ENCODE data around the gene EXOC6.

Gene EXOC6

DNA sequence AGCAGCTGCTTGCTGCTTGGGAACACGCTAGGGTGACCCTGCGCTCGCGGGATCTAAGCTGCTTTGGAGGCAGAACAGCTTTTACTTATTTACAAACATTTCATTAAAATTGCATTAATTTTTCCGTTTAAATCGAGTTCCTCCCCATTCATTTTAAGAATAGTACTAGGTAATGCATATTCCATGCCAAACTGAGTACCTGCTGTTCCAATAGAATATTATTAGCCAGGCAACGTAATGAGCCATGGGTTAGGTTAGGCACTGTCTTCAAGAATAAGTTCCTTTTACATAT, 860 bp downstream of the EXOC6 start:
- CTCF ChIA-PET = interaction anchor here (1.1 to 3.5 kb wide), 4 partner anchors 12 to 186 kb away, joined by 3 to 31 read pairs (median 4); no protein-coding TSS in a partner anchor
- no peak for DNase-seq (ENCODE audit: low read depth, low spot score)
- peak overlapping the region; percentile 70 for H3K4me3 ChIP-seq (ENCODE audit: low read depth, low read length)
- POLR2A ChIA-PET = no interaction called here
- TF ChIP-seq, protein P1, sequence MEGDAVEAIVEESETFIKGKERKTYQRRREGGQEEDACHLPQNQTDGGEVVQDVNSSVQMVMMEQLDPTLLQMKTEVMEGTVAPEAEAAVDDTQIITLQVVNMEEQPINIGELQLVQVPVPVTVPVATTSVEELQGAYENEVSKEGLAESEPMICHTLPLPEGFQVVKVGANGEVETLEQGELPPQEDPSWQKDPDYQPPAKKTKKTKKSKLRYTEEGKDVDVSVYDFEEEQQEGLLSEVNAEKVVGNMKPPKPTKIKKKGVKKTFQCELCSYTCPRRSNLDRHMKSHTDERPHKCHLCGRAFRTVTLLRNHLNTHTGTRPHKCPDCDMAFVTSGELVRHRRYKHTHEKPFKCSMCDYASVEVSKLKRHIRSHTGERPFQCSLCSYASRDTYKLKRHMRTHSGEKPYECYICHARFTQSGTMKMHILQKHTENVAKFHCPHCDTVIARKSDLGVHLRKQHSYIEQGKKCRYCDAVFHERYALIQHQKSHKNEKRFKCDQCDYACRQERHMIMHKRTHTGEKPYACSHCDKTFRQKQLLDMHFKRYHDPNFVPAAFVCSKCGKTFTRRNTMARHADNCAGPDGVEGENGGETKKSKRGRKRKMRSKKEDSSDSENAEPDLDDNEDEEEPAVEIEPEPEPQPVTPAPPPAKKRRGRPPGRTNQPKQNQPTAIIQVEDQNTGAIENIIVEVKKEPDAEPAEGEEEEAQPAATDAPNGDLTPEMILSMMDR (IDR thresholded peaks at IDR 0.05; ENCODE audit: insufficient read depth, low read length, missing control alignments) = no peak

DNA sequence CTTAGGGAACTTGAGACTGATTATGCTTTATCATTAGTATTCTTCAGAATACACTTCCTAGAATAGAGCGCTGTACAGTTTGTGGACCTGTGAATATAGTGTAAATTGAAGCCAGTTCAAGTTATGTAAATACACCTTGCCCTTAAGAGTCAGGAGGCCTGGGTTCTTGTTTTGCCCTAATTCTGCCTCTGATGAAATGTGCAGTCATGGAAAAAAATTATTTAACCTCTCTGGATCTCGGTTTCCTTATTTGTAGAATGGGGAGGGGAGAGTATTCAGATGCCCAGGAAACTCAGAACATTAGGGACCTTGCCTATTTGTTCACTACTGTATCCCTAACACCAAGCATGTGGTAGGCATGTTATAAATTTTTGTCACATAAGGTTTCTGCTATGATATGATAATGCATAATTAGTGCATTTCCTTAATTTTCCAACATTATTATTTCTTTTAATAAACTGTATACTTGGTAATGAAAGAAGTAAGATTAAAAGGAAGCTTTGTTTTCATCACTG, 1.3 kb downstream of the EXOC6 start:
- TF ChIP-seq, protein P1 (IDR thresholded peaks at IDR 0.05; ENCODE audit: insufficient read depth, low read length, missing control alignments) = no peak
- ChIA-PET CTCF (interaction anchor here (1.3 to 3.5 kb wide), 4 partner anchors 13 to 29 kb away, joined by 3 to 31 read pairs (median 4); no protein-coding TSS in a partner anchor), POLR2A (no interaction called here)
- no peak overlapping the region for H3K4me3 ChIP-seq (ENCODE audit: low read depth, low read length)
- no peak for DNase-seq (ENCODE audit: low read depth, low spot score)

DNA sequence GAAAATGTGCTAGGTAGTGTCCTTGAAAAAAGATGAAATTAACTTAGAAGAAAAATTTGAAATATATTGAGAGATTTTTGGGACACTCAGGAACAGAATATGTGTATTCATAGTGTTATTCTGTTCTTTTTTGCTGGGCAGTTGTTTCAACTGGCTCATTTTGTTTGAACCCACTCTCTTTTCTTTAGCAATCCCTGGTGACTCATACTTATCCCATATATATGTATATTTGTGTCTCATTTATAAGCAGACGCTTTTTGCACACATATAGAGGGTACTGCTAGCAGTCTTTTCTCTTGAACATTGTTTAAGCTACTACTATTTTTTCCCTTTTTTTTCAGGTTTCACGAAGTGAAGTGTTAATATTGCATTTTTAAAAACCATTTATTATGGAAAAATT, 1.9 kb downstream of the EXOC6 start:
- POLR2A ChIA-PET = no interaction called here
- DNase-seq (ENCODE audit: low read depth, low spot score) = no peak
- H3K4me3 ChIP-seq (ENCODE audit: low read depth, low read length) = no peak overlapping the region
- CTCF ChIA-PET = interaction anchor here (1.0 to 2.1 kb wide), 5 partner anchors 8 to 29 kb away, joined by 3 to 15 read pairs (median 3); no protein-coding TSS in a partner anchor
- TF ChIP-seq, protein P1 (IDR thresholded peaks at IDR 0.05; ENCODE audit: insufficient read depth, low read length, missing control alignments) = no peak

DNA sequence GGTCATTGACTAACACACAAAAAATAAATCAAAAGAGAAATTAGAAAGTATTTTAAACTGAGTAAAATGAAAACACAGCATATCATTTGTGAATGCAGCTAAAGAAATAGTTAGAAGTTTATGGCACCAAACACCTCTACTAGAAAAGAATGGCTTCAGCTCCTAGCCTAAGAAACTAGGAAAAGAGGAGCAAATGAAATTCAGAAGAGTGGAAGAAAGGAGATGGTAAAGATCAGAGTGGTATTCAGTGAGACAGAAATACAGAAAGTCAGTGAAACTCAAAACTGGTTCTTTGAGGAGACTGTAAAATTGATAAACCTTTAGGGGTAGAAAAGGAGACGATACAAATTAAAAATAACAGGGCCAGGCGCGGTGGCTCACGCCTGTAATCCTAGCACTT, 2.7 kb downstream of the EXOC6 start:
- H3K4me3 ChIP-seq (ENCODE audit: low read depth, low read length) = no peak overlapping the region
- TF ChIP-seq, protein P1 (IDR thresholded peaks at IDR 0.05; ENCODE audit: insufficient read depth, low read length, missing control alignments) = no peak
- ChIA-PET POLR2A (no interaction called here), CTCF (interaction anchor here (1.0 to 2.1 kb wide), 3 partner anchors 9 to 17 kb away, joined by 3 to 15 read pairs (median 5); no protein-coding TSS in a partner anchor)
- DNase-seq (ENCODE audit: low read depth, low spot score) = no peak

DNA sequence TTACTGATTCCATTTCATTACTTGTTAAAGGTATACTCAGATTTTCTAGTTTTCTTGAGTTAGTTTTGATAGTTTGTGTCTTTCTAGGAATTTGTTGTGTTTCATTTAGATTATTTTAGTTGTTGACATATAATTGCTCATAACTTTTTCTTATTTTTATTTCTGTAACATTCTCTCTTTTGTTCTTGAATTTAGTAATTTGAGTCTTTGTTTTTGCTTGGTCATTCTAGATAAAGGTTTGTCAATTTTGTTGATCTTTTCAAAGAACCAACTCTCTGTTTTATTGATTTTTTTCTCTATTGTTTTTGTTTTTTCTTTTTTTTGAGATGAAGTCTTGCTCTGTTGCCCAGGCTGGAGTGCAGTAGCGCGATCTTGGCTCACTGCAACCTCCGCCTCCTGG, 7.2 kb downstream of the EXOC6 start:
- ChIA-PET CTCF (interaction anchor here (1.4 kb wide), 1 partner anchor 12 kb away, joined by 5 read pairs; no protein-coding TSS in a partner anchor), POLR2A (no interaction called here)
- no peak for DNase-seq (ENCODE audit: low read depth, low spot score)

DNA sequence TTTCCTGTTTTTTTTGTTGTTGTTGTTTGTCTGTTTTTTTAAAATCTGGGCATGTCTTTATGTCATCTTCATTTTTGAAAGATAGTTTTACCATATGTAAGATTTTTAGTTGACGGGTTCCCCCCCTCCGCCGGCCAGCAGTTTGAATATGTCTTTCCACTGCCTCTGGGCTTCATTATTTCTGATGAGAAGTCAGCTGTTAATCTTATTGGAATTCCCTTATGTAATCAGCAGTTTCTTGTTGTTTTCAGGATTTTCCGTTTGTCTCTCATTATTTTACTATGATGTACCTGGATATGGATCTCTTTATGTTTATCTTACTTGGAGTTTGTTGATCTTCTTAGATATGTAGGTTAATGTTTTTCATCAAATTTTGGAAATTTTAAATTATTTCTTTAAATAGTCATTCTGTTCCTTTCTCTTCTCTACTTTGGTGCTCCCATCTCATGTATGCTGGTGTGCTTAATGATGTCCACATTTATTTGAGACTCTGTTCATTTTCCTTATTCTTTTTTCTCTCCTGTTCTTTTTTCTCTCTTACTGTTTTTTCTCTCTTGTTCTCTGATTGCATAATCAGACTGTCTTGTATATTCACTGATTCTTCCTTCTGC, 9.7 kb downstream of the EXOC6 start:
- DNase-seq (ENCODE audit: low read depth, low spot score) = no peak
- H3K4me3 ChIP-seq (ENCODE audit: low read depth, low read length) = no peak overlapping the region
- ChIA-PET POLR2A (no interaction called here), CTCF (no interaction called here)
- TF ChIP-seq, protein P1 (IDR thresholded peaks at IDR 0.05; ENCODE audit: insufficient read depth, low read length, missing control alignments) = no peak

More for the DNA sequence above, 7.2 kb downstream of the EXOC6 start:
- TF ChIP-seq, protein P1 (IDR thresholded peaks at IDR 0.05; ENCODE audit: insufficient read depth, low read length, missing control alignments) = no peak
- no peak overlapping the region for H3K4me3 ChIP-seq (ENCODE audit: low read depth, low read length)

Data from AG04449 (cell line).